Heart left ventricle (tissue), 16 donors: ENCODE results near the gene PIK3R6. TPM values are rescaled to one million over a fixed set of nuclear protein-coding genes. Genes with fewer than 3 reads are reported as not detected.

Experiments
- ATAC-seq, 4 donors: fragments of 200-7000 bp; cut with Tn5 transposase; one replicate each; pipeline ENCODE4 v1.9.1; 2020 to 2022; ENCODE audit warnings: moderate library complexity in 4 of 4, mild to moderate bottlenecking in 3 of 4, moderate number of reproducible peaks in 1 of 4
- DNase-seq, 5 donors: peaks; one replicate each; pipeline ENCODE4 v3.0.0-alpha.2; 2020
- H3K27ac ChIP-seq, 12 donors: fragments of 200-600 bp; sonication (generic) in 4 of 12; one replicate each; pipeline versions ENCODE4 v1.5.0 to v1.8.0; 2016 to 2022; ENCODE audit warnings: mild to moderate bottlenecking in 2 of 12
- H3K27me3 ChIP-seq, 9 donors: fragments of 200-600 bp; sonication (generic) in 2 of 9; one replicate each; pipeline versions ENCODE4 v1.5.1 to v1.8.0; 2016 to 2022; ENCODE audit warnings: mild to moderate bottlenecking in 3 of 9
- H3K36me3 ChIP-seq, 9 donors: fragments of 200-600 bp; sonication (generic) in 2 of 9; one replicate each; pipeline versions ENCODE4 v1.5.0 to v1.8.0; 2018 to 2022; ENCODE audit warnings: mild to moderate bottlenecking in 2 of 9
- H3K4me1 ChIP-seq, 12 donors: fragments of 200-600 bp; sonication (generic) in 4 of 12; one replicate each; pipeline versions ENCODE4 v1.5.0 to v1.8.0; 2016 to 2022; ENCODE audit warnings: mild to moderate bottlenecking in 3 of 12
- H3K4me3 ChIP-seq, 12 donors: fragments of 200-600 bp; sonication (generic) in 4 of 12; one replicate each; pipeline versions ENCODE4 v1.5.0 to v1.8.0; 2017 to 2022; ENCODE audit warnings: mild to moderate bottlenecking in 9 of 12, moderate library complexity in 4 of 12
- H3K9me3 ChIP-seq, 12 donors: fragments of 200-600 bp; sonication (generic) in 4 of 12; one replicate each; pipeline versions ENCODE4 v1.5.0 to v1.8.0; 2016 to 2022; ENCODE audit warnings: mild to moderate bottlenecking in 1 of 12
- POLR2A ChIP-seq, 2 donors: fragments of 450-650 bp; IDR thresholded peaks; one replicate each; pipeline ENCODE4 v1.6.1; 2017; ENCODE audit warnings: antibody characterized with exemption in 2 of 2, mild to moderate bottlenecking in 2 of 2, moderate library complexity in 2 of 2
- WGBS, 4 donors: extraction: QIAGEN DNeasy Blood & Tissue Kit in 2 of 4; methylation state at CpG; one replicate each; pipeline versions ENCODE4 v1.1.5 to v1.1.7; 2013 to 2018; 5-methylcytosine and 5-hydroxymethylcytosine counted together
- intact Hi-C, 10 donors: fragments of 100-400 bp; cut with DNase I; formaldehyde crosslinking; loops; one replicate each; pipeline versions ENCODE4 v1.11.1 to v1.14.2; 2022
- polyA plus RNA-seq, 2 donors: library from polyadenylated mRNA; stranded (reverse); fragments of 200-250 nt; gene quantifications; one replicate each; pipeline ENCODE4 v1.2.3, GENCODE V29; 2013
- total RNA-seq, 9 donors: library from RNA; depleted of rRNA in 2 of 9; stranded (reverse); fragments of >200 nt in 2 of 9; fragmentation: NEBNext Ultra II Directional in 3 of 9; extraction: Animal tissue kit (Norgen Biotek cat#: 25700) in 3 of 9; gene quantifications; one replicate each; pipeline versions ENCODE4 v1.1.0 to v1.2.4, GENCODE V29; 2016 to 2023
- TF ChIP-seq, protein P1 (sequence below), 12 donors: fragments of 200-600 bp; sonication (generic) in 4 of 12; IDR thresholded peaks; one replicate each; pipeline versions ENCODE4 v1.5.0 to v1.8.0; 2018 to 2022; ENCODE audit warnings: antibody characterized with exemption in 12 of 12, mild to moderate bottlenecking in 5 of 12
- donor health status: ischemic (EF 13 %, LVEDD 7.1; RV severe dilation, severe dysfunction).
- donor health status: healthy with polysubstance abuse.
- donor health status: DM: no; HTN: yes; CAD: no.
- donor health status: DM: no; HTN: no; CAD: no.
- donor health status: ischemic (EF 25% LVEDD 6.9; RV normal size, moderate dysfunction).
- donor health status: ischemic (EF 25% LVEDD 5.7; RV mildly dilated, moderate dysfunction).
- donor health status: healthy.
- donor health status: DM: yes; HTN: yes; CAD: no.
- donor health status: ischemic (EF 35%, LVEDD 5.7; RV mildly dilated, moderate dysfunction).
- donor health status: nonischemic (EF 11% LVEDD 7.7; RV severe dilation, severe dysfunction).
- donor health status: DM: yes; HTN: yes; CAD: no.
- donor health status: PGD.
- donor health status: ischemic (EF 29% LVEDD 5.4; RV normal size, mild dysfunction).
- donor health status: nonischemic (EF 23%, LVEDD 6.1; RV moderate dilation, normal function).

The PIK3R6 gene
- total and polyA plus RNA-seq, 11 donors, result 0.21 to 5.4 (median 1.0) TPM

DNA sequence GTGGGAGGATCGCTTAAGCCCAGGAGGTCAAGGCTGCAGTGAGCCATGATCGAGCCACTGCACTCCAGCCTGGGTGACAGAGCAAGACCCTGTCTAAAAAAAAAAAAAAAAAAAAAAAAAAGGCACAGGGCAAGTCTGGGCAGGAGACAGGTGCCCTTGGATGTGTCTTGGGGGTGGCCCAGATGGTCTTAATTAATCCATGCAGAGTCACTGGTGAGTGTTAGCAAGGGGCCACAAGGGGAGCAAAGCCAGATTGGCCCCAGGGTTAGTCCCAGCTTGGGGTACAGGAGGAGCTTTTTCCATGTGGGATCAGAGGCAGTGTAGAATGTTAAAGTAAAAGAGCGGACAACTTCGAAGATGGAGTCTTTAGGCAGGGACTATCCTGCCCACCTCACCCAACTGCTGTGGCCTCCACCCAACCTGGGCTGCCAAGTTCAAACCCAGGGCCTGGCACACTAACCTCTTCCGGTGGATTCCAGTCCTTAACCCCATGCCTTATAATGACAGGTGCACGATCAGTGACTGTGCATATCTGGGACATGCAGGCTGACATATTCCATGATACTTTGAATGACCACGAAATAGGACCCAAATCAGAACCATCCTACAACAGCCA, 36.1 kb downstream of the PIK3R6 start:
- Histone ChIP-seq H3K4me1 (no peaks in the 10 kb centered on the region), H3K27me3 (peaks cover 0 to 16% (median 0%) of the 10 kb centered on the region in 9 donors), H3K4me3 (no peak overlapping the region), H3K36me3 (peaks cover 0 to 4% (median 0%) of the 10 kb centered on the region in 9 donors), H3K9me3 (no peaks in the 10 kb centered on the region), H3K27ac (no peak overlapping the region)
- WGBS, 4 donors, result 89 to 92% (median 90%) methylated on average over 7 of the region's 7 CpGs
- intact Hi-C loops, result loop anchor here in 1 of 10 donors (10.0 kb wide), 1 partner anchor 63 kb away; no protein-coding TSS in a partner anchor
- TF ChIP-seq POLR2A (IDR thresholded peaks at IDR 0.05), result no peak
- TF ChIP-seq, protein P1, sequence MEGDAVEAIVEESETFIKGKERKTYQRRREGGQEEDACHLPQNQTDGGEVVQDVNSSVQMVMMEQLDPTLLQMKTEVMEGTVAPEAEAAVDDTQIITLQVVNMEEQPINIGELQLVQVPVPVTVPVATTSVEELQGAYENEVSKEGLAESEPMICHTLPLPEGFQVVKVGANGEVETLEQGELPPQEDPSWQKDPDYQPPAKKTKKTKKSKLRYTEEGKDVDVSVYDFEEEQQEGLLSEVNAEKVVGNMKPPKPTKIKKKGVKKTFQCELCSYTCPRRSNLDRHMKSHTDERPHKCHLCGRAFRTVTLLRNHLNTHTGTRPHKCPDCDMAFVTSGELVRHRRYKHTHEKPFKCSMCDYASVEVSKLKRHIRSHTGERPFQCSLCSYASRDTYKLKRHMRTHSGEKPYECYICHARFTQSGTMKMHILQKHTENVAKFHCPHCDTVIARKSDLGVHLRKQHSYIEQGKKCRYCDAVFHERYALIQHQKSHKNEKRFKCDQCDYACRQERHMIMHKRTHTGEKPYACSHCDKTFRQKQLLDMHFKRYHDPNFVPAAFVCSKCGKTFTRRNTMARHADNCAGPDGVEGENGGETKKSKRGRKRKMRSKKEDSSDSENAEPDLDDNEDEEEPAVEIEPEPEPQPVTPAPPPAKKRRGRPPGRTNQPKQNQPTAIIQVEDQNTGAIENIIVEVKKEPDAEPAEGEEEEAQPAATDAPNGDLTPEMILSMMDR (IDR thresholded peaks at IDR 0.05), result no peak
- ATAC-seq, result no peak
- no peak for DNase-seq

- Histone ChIP-seq H3K9me3 (peaks cover 0 to 4% (median 0%) of the 10 kb centered on the region in 12 donors), H3K27me3 (peaks cover 0 to 16% (median 0%) of the 10 kb centered on the region in 9 donors), H3K4me1 (no peaks in the 10 kb centered on the region), H3K4me3 (no peak overlapping the region), H3K27ac (no peak overlapping the region), H3K36me3 (peaks cover 0 to 4% (median 0%) of the 10 kb centered on the region in 9 donors)
- ATAC-seq (no peak), DNase-seq (no peak)
- intact Hi-C loops, result loop anchor here in 1 of 10 donors (10.0 kb wide), 1 partner anchor 65 kb away; no protein-coding TSS in a partner anchor
- TF ChIP-seq, protein P1 (IDR thresholded peaks at IDR 0.05), result no peak
- no peak for TF ChIP-seq POLR2A (IDR thresholded peaks at IDR 0.05)
- 83 to 90% (median 86%) methylated on average over 10 of the region's 10 CpGs for WGBS, 4 donors
These were observed 37.3 kb downstream of the PIK3R6 start for GRCh38 chr17:8830141-8830540.

DNA sequence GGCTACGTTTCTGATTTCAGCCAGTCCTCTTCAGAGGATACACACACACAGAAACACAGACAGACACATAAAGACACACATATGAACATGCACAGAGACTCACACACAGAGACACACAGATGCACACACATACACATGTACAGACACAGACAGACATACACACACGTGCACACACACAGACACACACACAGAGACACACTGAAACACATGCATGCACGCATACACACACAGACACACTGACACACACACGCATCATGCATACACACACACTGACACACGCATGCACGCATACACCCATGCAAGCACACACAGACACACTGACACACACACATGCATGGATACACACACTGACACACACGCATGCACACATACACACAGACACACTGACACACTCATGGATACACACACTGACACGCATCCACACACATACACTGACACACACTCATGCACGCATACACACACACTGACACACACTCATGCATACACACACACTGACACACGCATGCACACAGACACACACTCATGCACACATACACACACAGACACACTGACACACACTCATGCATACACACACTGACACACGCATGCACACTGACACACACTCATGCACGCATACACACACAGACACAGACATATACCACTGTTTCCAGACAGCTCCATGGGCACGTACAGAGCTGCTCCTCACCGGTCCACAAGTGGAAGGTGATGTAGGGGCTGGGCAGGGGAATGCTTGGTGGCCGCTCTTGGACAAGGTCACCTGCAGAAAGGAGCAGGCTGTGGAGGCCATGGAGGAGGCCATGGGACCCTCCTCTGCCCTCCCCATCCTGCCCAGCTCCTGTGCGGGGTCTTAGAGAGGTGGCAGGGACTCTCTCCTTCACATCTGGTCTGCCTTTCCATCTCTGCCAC, 38.2 kb downstream of the PIK3R6 start:
- ATAC-seq, result peak in 1 of 4 donors; percentile 35
- H3K27ac ChIP-seq, result no peak overlapping the region

More for the DNA sequence above, 38.2 kb downstream of the PIK3R6 start:
- intact Hi-C loops, result no loop called here
- peaks cover 0 to 16% (median 0%) of the 10 kb centered on the region in 9 donors for H3K27me3 ChIP-seq
- H3K4me3 ChIP-seq, result no peak overlapping the region
- H3K4me1 ChIP-seq, result no peaks in the 10 kb centered on the region
- TF ChIP-seq POLR2A (IDR thresholded peaks at IDR 0.05), result no peak
- TF ChIP-seq, protein P1 (IDR thresholded peaks at IDR 0.05), result no peak
- H3K36me3 ChIP-seq, result peaks cover 0 to 4% (median 0%) of the 10 kb centered on the region in 9 donors
- 91 to 95% (median 93%) methylated on average over 15 to 16 of the region's 16 CpGs for WGBS, 4 donors
- no peak for DNase-seq
- peaks cover 0 to 12% (median 2%) of the 10 kb centered on the region in 12 donors for H3K9me3 ChIP-seq
